Fibroblast of lung (primary cell): Measurements from ENCODE around the gene SYNDIG1. TPM values are rescaled to one million over a fixed set of nuclear protein-coding genes. Genes with fewer than 3 reads are reported as not detected.

Experiments
- DNase-seq, 2 donors: peaks; one replicate each; pipeline versions ENCODE4 v3.0.0 to v3.0.0-alpha.2; 2010; ENCODE audit warnings: low read depth in 2 of 2
- H2AFZ ChIP-seq: 2 replicates; pipeline ENCODE4 v1.5.1; 2012; ENCODE audit warnings: low read length, control low read depth, inconsistent platforms
- H3K27ac ChIP-seq: 2 replicates; pipeline ENCODE4 v1.5.1; 2011; ENCODE audit warnings: low read length, control low read depth; ENCODE audit not compliant: insufficient read depth
- H3K27me3 ChIP-seq: 2 replicates; pipeline ENCODE4 v1.5.1; 2011; ENCODE audit warnings: mild to moderate bottlenecking, low read length; ENCODE audit not compliant: control insufficient read depth, insufficient read depth
- H3K36me3 ChIP-seq: 2 replicates; pipeline ENCODE4 v1.5.1; 2011; ENCODE audit warnings: low read length; ENCODE audit not compliant: control insufficient read depth, insufficient read depth
- H3K4me1 ChIP-seq: 2 replicates; pipeline ENCODE4 v1.5.1; 2011; ENCODE audit warnings: low read length; ENCODE audit not compliant: control insufficient read depth, insufficient read depth; ENCODE audit errors: extremely low read depth
- H3K4me2 ChIP-seq: 2 replicates; pipeline ENCODE4 v1.5.1; 2011; ENCODE audit warnings: low read length, control low read depth; ENCODE audit not compliant: insufficient read depth; ENCODE audit errors: extremely low read depth
- H3K4me3 ChIP-seq, 4 experiments: fragments of 200-600 bp in 1 of 4; sonication (generic) in 1 of 4; replicated peaks in 1 of 4; 2 replicates each; pipeline ENCODE4 v1.5.1; 2011 to 2016; ENCODE audit warnings: low read length in 4 of 4, low read depth in 3 of 4, mild to moderate bottlenecking in 3 of 4, control low read depth in 2 of 4, inconsistent platforms in 1 of 4, mixed read lengths in 1 of 4; ENCODE audit not compliant: insufficient read depth in 1 of 4; ENCODE audit errors: control extremely low read depth in 1 of 4
- H3K79me2 ChIP-seq: 2 replicates; pipeline ENCODE4 v1.5.1; 2012; ENCODE audit warnings: mild to moderate bottlenecking, low read length, inconsistent platforms; ENCODE audit not compliant: control insufficient read depth, insufficient read depth
- H3K9ac ChIP-seq: 2 replicates; pipeline ENCODE4 v1.5.1; 2011; ENCODE audit warnings: mild to moderate bottlenecking, low read length, control low read depth; ENCODE audit not compliant: insufficient read depth
- H3K9me3 ChIP-seq: 2 replicates; pipeline ENCODE4 v1.5.1; 2012; ENCODE audit warnings: low read depth, low read length; ENCODE audit not compliant: control insufficient read depth, insufficient read depth
- H4K20me1 ChIP-seq: 2 replicates; pipeline ENCODE4 v1.5.1; 2011; ENCODE audit warnings: low read length; ENCODE audit not compliant: control insufficient read depth, insufficient read depth; ENCODE audit errors: extremely low read depth
- CTCF ChIP-seq, 2 donors: IDR thresholded peaks in 1 of 2; conservative IDR thresholded peaks in 1 of 2; 1 replicate in 1 of 2; 2 replicates in 1 of 2; pipeline ENCODE4 v1.5.1; 2011 to 2012; ENCODE audit warnings: low read length in 2 of 2, control low read depth in 1 of 2, inconsistent platforms in 1 of 2, low read depth in 1 of 2, mild to moderate bottlenecking in 1 of 2
- EZH2 ChIP-seq: IDR thresholded peaks from 2 replicates; pipeline ENCODE4 v1.5.1; 2012; ENCODE audit warnings: low read length, control low read depth, mild to moderate bottlenecking; ENCODE audit errors: missing control alignments
- polyA plus RNA-seq, 2 donors: library from polyadenylated mRNA; depleted of rRNA in 1 of 2; stranded (reverse) in 1 of 2; unstranded in 1 of 2; fragments of >200 nt; gene quantifications; 2 replicates each; pipeline ENCODE4 v1.2.1, GENCODE V29; 2011 to 2012; ENCODE audit warnings: missing spikeins in 1 of 2
- total RNA-seq: library from RNA; depleted of rRNA; stranded (reverse); fragments of >200 nt; gene quantifications from 2 replicates; pipeline ENCODE4 v1.2.1, GENCODE V29; 2014

SYNDIG1 gene
- total and polyA plus RNA-seq, 2 donors (not counting 1 experiment from before 2014, with no cell fraction given): 0.02 to 0.17 TPM

DNA sequence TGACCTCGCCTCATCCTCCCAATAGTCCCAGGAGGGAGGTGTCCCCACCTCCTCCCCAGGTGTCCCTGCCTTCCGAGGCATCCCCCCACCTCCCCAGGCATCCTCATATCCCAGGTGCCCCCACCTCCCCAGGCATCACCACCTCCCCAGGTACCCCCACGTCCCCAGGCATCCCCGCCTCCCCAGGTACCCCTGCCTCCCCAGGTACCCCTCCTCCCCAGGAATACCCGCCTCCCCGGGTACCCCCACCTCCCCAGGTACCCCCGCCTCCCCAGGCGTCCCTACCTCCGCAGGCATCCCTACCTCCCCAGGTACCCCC lies 198.9 kb downstream of the SYNDIG1 start:
- Histone ChIP-seq H3K4me1 (peaks cover 14% of the 10 kb centered on the region), H3K9me3 (no peaks in the 10 kb centered on the region), H3K27ac (no peak overlapping the region), H4K20me1 (no peaks in the 10 kb centered on the region), H3K36me3 (no peaks in the 10 kb centered on the region), H3K27me3 (no peaks in the 10 kb centered on the region), H3K79me2 (no peaks in the 10 kb centered on the region), H2AFZ (no peak overlapping the region), H3K9ac (no peak overlapping the region), H3K4me3 (no peak overlapping the region), H3K4me2 (no peak overlapping the region)
- no peak for DNase-seq
- no peak for TF ChIP-seq CTCF (conservative IDR thresholded peaks at IDR 0.05 in 1 of 2, IDR thresholded peaks at IDR 0.05 in 1 of 2; ENCODE audit: low read depth in 1 of 2, low read length in 2 of 2)
- TF ChIP-seq EZH2: no peak

- Histone ChIP-seq H2AFZ (no peak overlapping the region), H4K20me1 (no peaks in the 10 kb centered on the region), H3K4me2 (no peak overlapping the region), H3K79me2 (no peaks in the 10 kb centered on the region), H3K36me3 (no peaks in the 10 kb centered on the region), H3K9me3 (no peaks in the 10 kb centered on the region), H3K4me3 (no peak overlapping the region), H3K4me1 (peaks cover 15% of the 10 kb centered on the region), H3K27me3 (no peaks in the 10 kb centered on the region), H3K27ac (no peak overlapping the region), H3K9ac (no peak overlapping the region)
- TF ChIP-seq EZH2 (no peak), CTCF (conservative IDR thresholded peaks at IDR 0.05 in 1 of 2, IDR thresholded peaks at IDR 0.05 in 1 of 2; ENCODE audit: low read depth in 1 of 2, low read length in 2 of 2) (no peak)
- DNase-seq: no peak
These were observed 199.4 kb downstream of the SYNDIG1 start for GRCh38 chr20:24668791-24669190.

GRCh38 chr20:24669701-24670100 lies 200.3 kb downstream of the SYNDIG1 start:
- TF ChIP-seq EZH2 (no peak), CTCF (conservative IDR thresholded peaks at IDR 0.05 in 1 of 2, IDR thresholded peaks at IDR 0.05 in 1 of 2; ENCODE audit: low read depth in 1 of 2, low read length in 2 of 2) (no peak)
- Histone ChIP-seq H3K27ac (no peak overlapping the region), H3K9me3 (no peaks in the 10 kb centered on the region)

More at GRCh38 chr20:24669701-24670100, 200.3 kb downstream of the SYNDIG1 start:
- Histone ChIP-seq H2AFZ (no peak overlapping the region), H3K79me2 (no peaks in the 10 kb centered on the region), H3K27me3 (no peaks in the 10 kb centered on the region), H3K4me2 (no peak overlapping the region), H3K9ac (no peak overlapping the region), H3K36me3 (no peaks in the 10 kb centered on the region), H3K4me1 (peaks cover 19% of the 10 kb centered on the region), H3K4me3 (no peak overlapping the region), H4K20me1 (no peaks in the 10 kb centered on the region)
- DNase-seq: no peak
